NCI-H1417 treated with DMSO at 0.1 percent for 48 hours (cell line): ENCODE measurements around the gene CSAD.
"Not testable (repeated sequence)": the region's sequence is repeated elsewhere in the genome, so short reads cannot be mapped to it uniquely, and the experiment has no call there.

Experiments
- DNase-seq: peaks from one replicate; lab custom pipeline; 2025; lab: John Stamatoyannopoulos, UW

CSAD gene

GRCh38 chr12:53217931-53218307 lies 37.2 kb upstream of the CSAD start:
- no peak for DNase-seq

- DNase-seq: no peak
Measured at GRCh38 chr12:53217051-53217930, 36.6 kb upstream of the CSAD start.

GRCh38 chr12:53215497-53215896 lies 34.8 kb upstream of the CSAD start:
- DNase-seq: no peak

- DNase-seq: no peak
Measured at GRCh38 chr12:53214687-53215455, 34.1 kb upstream of the CSAD start.

- DNase-seq: no peak
Measured at GRCh38 chr12:53214221-53214620, 33.5 kb upstream of the CSAD start.

GRCh38 chr12:53213348-53213747 lies 32.6 kb upstream of the CSAD start:
- no peak for DNase-seq

GRCh38 chr12:53212931-53213330 lies 32.2 kb upstream of the CSAD start:
- no peak for DNase-seq

GRCh38 chr12:53211476-53212381 lies 31.0 kb upstream of the CSAD start:
- DNase-seq: no peak

- DNase-seq: no peak
Measured at GRCh38 chr12:53210843-53211242, 30.1 kb upstream of the CSAD start.

GRCh38 chr12:53208877-53209463 lies 28.2 kb upstream of the CSAD start:
- no peak for DNase-seq

GRCh38 chr12:53208435-53208834 lies 27.7 kb upstream of the CSAD start:
- DNase-seq: no peak

GRCh38 chr12:53207042-53207441 lies 26.3 kb upstream of the CSAD start, which contains the start of gene ITGB7:
Gene ITGB7 (minus strand): TSS chr12:53207251. CDS start chr12:53200443, 6,808 bp downstream.
- no peak for DNase-seq

- DNase-seq: no peak
Measured at GRCh38 chr12:53205747-53206419, 25.2 kb upstream of the CSAD start.

GRCh38 chr12:53204351-53204750 lies 23.6 kb upstream of the CSAD start:
- no peak for DNase-seq

GRCh38 chr12:53202316-53202715 lies 21.6 kb upstream of the CSAD start:
- not testable (repeated sequence) for DNase-seq

- DNase-seq: no peak
Measured at GRCh38 chr12:53201639-53202038, 20.9 kb upstream of the CSAD start.

GRCh38 chr12:53201177-53201541 lies 20.4 kb upstream of the CSAD start:
- DNase-seq: no peak

- DNase-seq: no peak
Measured at GRCh38 chr12:53200458-53201176, 19.9 kb upstream of the CSAD start.

- no peak for DNase-seq
Measured at GRCh38 chr12:53200107-53200457, 19.4 kb upstream of the CSAD start.

- no peak for DNase-seq
Measured at GRCh38 chr12:53199700-53200099, 19.0 kb upstream of the CSAD start.
